ENCODE measurements around the gene PTPRM.

The PTPRM gene

GRCh38 chr18:8005870-8006569, 438.9 kb downstream of the PTPRM start:
- Histone ChIP-seq H3K4me3 (ENCODE audit: low read depth in 1 of 2, low read length in 1 of 2) (no peak overlapping the region), H3K36me3 (no peaks in the 10 kb centered on the region), H3K27ac (no peak overlapping the region), H3K9me3 (no peaks in the 10 kb centered on the region), H3K27me3 (no peaks in the 10 kb centered on the region), H3K4me1 (ENCODE audit: control insufficient read depth in 1 of 2, insufficient read depth in 1 of 2, low read depth in 1 of 2, low read length in 1 of 2) (no peaks in the 10 kb centered on the region)
- TF ChIP-seq CTCF (IDR thresholded peaks at IDR 0.05), result no peak

GRCh38 chr18:8006979-8007378, 439.9 kb downstream of the PTPRM start:
- no peaks in the 10 kb centered on the region for H3K36me3 ChIP-seq
- no peaks in the 10 kb centered on the region for H3K9me3 ChIP-seq
- no peaks in the 10 kb centered on the region for H3K27me3 ChIP-seq
- no peaks in the 10 kb centered on the region for H3K4me1 ChIP-seq (ENCODE audit: control insufficient read depth in 1 of 2, insufficient read depth in 1 of 2, low read depth in 1 of 2, low read length in 1 of 2)
- no peak for TF ChIP-seq CTCF (IDR thresholded peaks at IDR 0.05)
- H3K27ac ChIP-seq, result no peak overlapping the region
- H3K4me3 ChIP-seq (ENCODE audit: low read depth in 1 of 2, low read length in 1 of 2), result no peak overlapping the region

GRCh38 chr18:8008033-8008432, 440.9 kb downstream of the PTPRM start:
- H3K27ac ChIP-seq, result no peak overlapping the region
- TF ChIP-seq CTCF (IDR thresholded peaks at IDR 0.05), result no peak
- no peak overlapping the region for H3K4me3 ChIP-seq (ENCODE audit: low read depth in 1 of 2, low read length in 1 of 2)
- no peaks in the 10 kb centered on the region for H3K27me3 ChIP-seq
- H3K36me3 ChIP-seq, result no peaks in the 10 kb centered on the region
- no peaks in the 10 kb centered on the region for H3K9me3 ChIP-seq
- H3K4me1 ChIP-seq (ENCODE audit: control insufficient read depth in 1 of 2, insufficient read depth in 1 of 2, low read depth in 1 of 2, low read length in 1 of 2), result no peaks in the 10 kb centered on the region

- no peaks in the 10 kb centered on the region for H3K36me3 ChIP-seq
- H3K4me1 ChIP-seq (ENCODE audit: control insufficient read depth in 1 of 2, insufficient read depth in 1 of 2, low read depth in 1 of 2, low read length in 1 of 2), result no peaks in the 10 kb centered on the region
- no peaks in the 10 kb centered on the region for H3K9me3 ChIP-seq
- no peaks in the 10 kb centered on the region for H3K27me3 ChIP-seq
- no peak overlapping the region for H3K27ac ChIP-seq
- no peak overlapping the region for H3K4me3 ChIP-seq (ENCODE audit: low read depth in 1 of 2, low read length in 1 of 2)
- no peak for TF ChIP-seq CTCF (IDR thresholded peaks at IDR 0.05)
These were observed 444.2 kb downstream of the PTPRM start for GRCh38 chr18:8011361-8011760.

- no peaks in the 10 kb centered on the region for H3K9me3 ChIP-seq
- H3K4me3 ChIP-seq (ENCODE audit: low read depth in 1 of 2, low read length in 1 of 2), result no peak overlapping the region
These were observed 444.8 kb downstream of the PTPRM start for GRCh38 chr18:8011906-8012305.

More at GRCh38 chr18:8011906-8012305, 444.8 kb downstream of the PTPRM start:
- TF ChIP-seq CTCF (IDR thresholded peaks at IDR 0.05), result no peak
- H3K27ac ChIP-seq, result no peak overlapping the region
- H3K36me3 ChIP-seq, result no peaks in the 10 kb centered on the region
- H3K27me3 ChIP-seq, result no peaks in the 10 kb centered on the region
- H3K4me1 ChIP-seq (ENCODE audit: control insufficient read depth in 1 of 2, insufficient read depth in 1 of 2, low read depth in 1 of 2, low read length in 1 of 2), result no peaks in the 10 kb centered on the region

Measured in neutrophil (primary cell).